Transverse colon (tissue), 3 donors: ENCODE data around the gene PALM.

Source experiments
- POLR2A ChIP-seq: fragments of 450-650 bp; IDR thresholded peaks from one replicate; pipeline ENCODE4 v1.6.1; 2016; ENCODE audit warnings: antibody characterized with exemption, mild to moderate bottlenecking, moderate library complexity
- TF ChIP-seq, protein P1 (sequence below), 5 experiments: fragments of 200-600 bp in 3 of 5; fragments of 450-650 bp in 2 of 5; sonication (generic) in 3 of 5; IDR thresholded peaks; 1 replicate in 2 of 5; 2 replicates in 3 of 5; pipeline ENCODE4 v1.5.1; 2016 to 2017; ENCODE audit warnings: antibody characterized with exemption in 5 of 5, inconsistent platforms in 3 of 5, mild to moderate bottlenecking in 2 of 5, moderate library complexity in 1 of 5

DNA sequence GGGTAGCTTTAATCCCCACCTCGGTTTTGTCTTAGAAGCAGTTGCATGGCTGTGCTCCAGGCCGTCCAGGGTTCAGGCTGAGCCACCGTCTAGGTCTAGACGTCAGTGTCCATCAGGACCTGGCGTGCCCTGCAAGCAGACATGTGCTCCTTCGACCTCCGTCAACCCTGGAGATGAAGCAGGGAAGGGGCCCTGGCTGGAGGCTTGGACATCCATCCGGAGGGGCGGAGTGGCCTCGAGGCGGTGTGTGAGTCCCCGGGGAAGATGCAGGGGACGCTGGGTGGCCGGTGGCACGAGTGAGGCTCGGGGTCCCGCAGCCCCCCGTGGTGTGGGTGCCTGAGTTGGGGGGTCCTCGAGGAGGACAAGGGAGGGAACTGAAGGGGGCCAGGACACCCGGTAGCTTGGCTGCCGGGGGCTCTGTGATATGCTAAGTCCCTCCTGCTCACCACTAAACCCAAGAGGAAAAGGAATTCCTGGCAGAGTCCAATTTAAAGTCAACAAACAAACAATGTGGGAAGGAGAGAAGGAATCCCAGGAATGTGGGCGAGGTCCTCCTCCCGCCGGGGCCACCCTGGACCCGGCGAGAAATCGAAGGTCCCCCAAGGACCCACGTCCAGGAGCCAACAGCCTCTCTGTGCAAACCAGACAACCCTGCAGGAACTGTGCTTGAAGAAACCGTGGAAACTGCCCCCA is 73.6 kb downstream of the PALM start:
- TF ChIP-seq, protein P1, sequence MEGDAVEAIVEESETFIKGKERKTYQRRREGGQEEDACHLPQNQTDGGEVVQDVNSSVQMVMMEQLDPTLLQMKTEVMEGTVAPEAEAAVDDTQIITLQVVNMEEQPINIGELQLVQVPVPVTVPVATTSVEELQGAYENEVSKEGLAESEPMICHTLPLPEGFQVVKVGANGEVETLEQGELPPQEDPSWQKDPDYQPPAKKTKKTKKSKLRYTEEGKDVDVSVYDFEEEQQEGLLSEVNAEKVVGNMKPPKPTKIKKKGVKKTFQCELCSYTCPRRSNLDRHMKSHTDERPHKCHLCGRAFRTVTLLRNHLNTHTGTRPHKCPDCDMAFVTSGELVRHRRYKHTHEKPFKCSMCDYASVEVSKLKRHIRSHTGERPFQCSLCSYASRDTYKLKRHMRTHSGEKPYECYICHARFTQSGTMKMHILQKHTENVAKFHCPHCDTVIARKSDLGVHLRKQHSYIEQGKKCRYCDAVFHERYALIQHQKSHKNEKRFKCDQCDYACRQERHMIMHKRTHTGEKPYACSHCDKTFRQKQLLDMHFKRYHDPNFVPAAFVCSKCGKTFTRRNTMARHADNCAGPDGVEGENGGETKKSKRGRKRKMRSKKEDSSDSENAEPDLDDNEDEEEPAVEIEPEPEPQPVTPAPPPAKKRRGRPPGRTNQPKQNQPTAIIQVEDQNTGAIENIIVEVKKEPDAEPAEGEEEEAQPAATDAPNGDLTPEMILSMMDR (IDR thresholded peaks at IDR 0.05): no peak
- no peak for TF ChIP-seq POLR2A
